Measurements from ENCODE around the gene GPATCH1.

The GPATCH1 gene

GRCh38 chr19:33067121-33067520 lies 13.9 kb upstream of the GPATCH1 start:
- Histone ChIP-seq H3K79me2 (ENCODE audit: insufficient read depth, low read length) (no peaks in the 10 kb centered on the region), H3K9ac (ENCODE audit: low read depth, low read length, poor library complexity, severe bottlenecking) (no peak overlapping the region), H3K27me3 (ENCODE audit: insufficient read depth, low read length, poor library complexity, severe bottlenecking) (no peaks in the 10 kb centered on the region), H2AFZ (ENCODE audit: low read length) (no peak overlapping the region), H4K20me1 (ENCODE audit: insufficient read depth, low read length, poor library complexity, severe bottlenecking) (no peaks in the 10 kb centered on the region), H3K9me3 (ENCODE audit: insufficient read depth, low read depth, low read length) (no peaks in the 10 kb centered on the region), H3K4me3 (ENCODE audit: low read length, poor library complexity, severe bottlenecking) (no peak overlapping the region), H3K4me2 (ENCODE audit: low read depth, low read length, poor library complexity, severe bottlenecking) (no peak overlapping the region), H3F3A (ENCODE audit: low read depth) (no peaks in the 10 kb centered on the region), H3K36me3 (ENCODE audit: insufficient read depth, low read length) (no peaks in the 10 kb centered on the region), H3K4me1 (ENCODE audit: insufficient read depth, low read length, poor library complexity, severe bottlenecking) (no peaks in the 10 kb centered on the region), H3K9me2 (replicated peaks; ENCODE audit: low read depth, low read length) (no peaks in the 10 kb centered on the region)
- no peak for TF ChIP-seq EZH2phosphoT487 (IDR thresholded peaks at IDR 0.05; ENCODE audit: borderline replicate concordance)
- TF ChIP-seq CTCF (conservative IDR thresholded peaks at IDR 0.05; ENCODE audit: low read length): no peak

DNA sequence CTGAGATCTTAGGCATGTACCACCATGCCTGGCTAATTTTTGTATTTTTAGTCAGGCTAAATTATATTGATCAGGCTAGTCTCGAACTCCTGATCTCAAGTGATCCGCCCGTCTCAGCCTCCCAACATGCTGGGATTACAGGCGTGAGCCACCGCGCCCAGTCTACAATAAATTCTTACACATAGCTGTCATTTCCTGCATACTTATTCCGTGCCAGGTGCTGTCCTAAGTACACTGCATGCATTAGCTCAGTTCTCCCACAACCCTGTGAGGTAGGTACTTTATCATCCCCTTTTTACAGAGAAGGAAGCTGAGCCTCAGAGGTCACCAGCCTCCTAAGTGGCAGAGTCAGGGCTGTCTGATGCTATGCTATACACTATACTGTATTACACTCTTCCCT lies 9.1 kb upstream of the GPATCH1 start:
- TF ChIP-seq CTCF (conservative IDR thresholded peaks at IDR 0.05; ENCODE audit: low read length) (no peak), EZH2phosphoT487 (IDR thresholded peaks at IDR 0.05; ENCODE audit: borderline replicate concordance) (no peak)
- no peak overlapping the region for H2AFZ ChIP-seq (ENCODE audit: low read length)
- no peaks in the 10 kb centered on the region for H3K36me3 ChIP-seq (ENCODE audit: insufficient read depth, low read length)
- no peaks in the 10 kb centered on the region for H3F3A ChIP-seq (ENCODE audit: low read depth)
- H3K9me3 ChIP-seq (ENCODE audit: insufficient read depth, low read depth, low read length): no peaks in the 10 kb centered on the region
- H3K27me3 ChIP-seq (ENCODE audit: insufficient read depth, low read length, poor library complexity, severe bottlenecking): no peaks in the 10 kb centered on the region
- no peaks in the 10 kb centered on the region for H3K9me2 ChIP-seq (replicated peaks; ENCODE audit: low read depth, low read length)
- H3K4me3 ChIP-seq (ENCODE audit: low read length, poor library complexity, severe bottlenecking): no peak overlapping the region
- no peaks in the 10 kb centered on the region for H3K4me1 ChIP-seq (ENCODE audit: insufficient read depth, low read length, poor library complexity, severe bottlenecking)
- H3K4me2 ChIP-seq (ENCODE audit: low read depth, low read length, poor library complexity, severe bottlenecking): no peak overlapping the region
- no peak overlapping the region for H3K9ac ChIP-seq (ENCODE audit: low read depth, low read length, poor library complexity, severe bottlenecking)
- no peaks in the 10 kb centered on the region for H4K20me1 ChIP-seq (ENCODE audit: insufficient read depth, low read length, poor library complexity, severe bottlenecking)
- no peaks in the 10 kb centered on the region for H3K79me2 ChIP-seq (ENCODE audit: insufficient read depth, low read length)

DNA sequence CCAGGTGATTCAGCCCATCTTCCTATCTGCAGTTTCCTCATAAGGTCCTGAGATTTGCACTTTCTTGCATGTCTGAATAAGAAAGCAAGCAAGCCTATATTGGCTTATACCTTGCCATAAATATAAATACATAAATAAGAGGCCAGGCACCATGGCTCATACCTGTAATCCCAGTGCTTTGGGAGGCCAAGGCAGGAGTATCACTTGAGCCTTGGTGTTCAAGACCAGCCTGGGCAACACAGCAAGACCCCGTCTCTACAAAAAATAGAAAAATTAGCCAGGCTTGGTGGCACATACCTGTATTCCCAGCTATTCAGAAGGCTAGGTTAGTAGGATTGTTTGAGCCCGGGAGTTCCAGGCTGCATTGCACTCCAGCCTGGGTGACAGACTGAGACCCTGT lies 5.5 kb upstream of the GPATCH1 start:
- Histone ChIP-seq H3K4me1 (ENCODE audit: insufficient read depth, low read length, poor library complexity, severe bottlenecking) (no peaks in the 10 kb centered on the region), H2AFZ (ENCODE audit: low read length) (no peak overlapping the region), H4K20me1 (ENCODE audit: insufficient read depth, low read length, poor library complexity, severe bottlenecking) (no peaks in the 10 kb centered on the region), H3K79me2 (ENCODE audit: insufficient read depth, low read length) (no peaks in the 10 kb centered on the region), H3F3A (ENCODE audit: low read depth) (no peaks in the 10 kb centered on the region), H3K36me3 (ENCODE audit: insufficient read depth, low read length) (no peaks in the 10 kb centered on the region), H3K27me3 (ENCODE audit: insufficient read depth, low read length, poor library complexity, severe bottlenecking) (no peaks in the 10 kb centered on the region), H3K4me2 (ENCODE audit: low read depth, low read length, poor library complexity, severe bottlenecking) (no peak overlapping the region), H3K9me2 (replicated peaks; ENCODE audit: low read depth, low read length) (no peaks in the 10 kb centered on the region), H3K9me3 (ENCODE audit: insufficient read depth, low read depth, low read length) (no peaks in the 10 kb centered on the region), H3K4me3 (ENCODE audit: low read length, poor library complexity, severe bottlenecking) (no peak overlapping the region), H3K9ac (ENCODE audit: low read depth, low read length, poor library complexity, severe bottlenecking) (no peak overlapping the region)
- TF ChIP-seq EZH2phosphoT487 (IDR thresholded peaks at IDR 0.05; ENCODE audit: borderline replicate concordance) (no peak), CTCF (conservative IDR thresholded peaks at IDR 0.05; ENCODE audit: low read length) (no peak)

Measured in Loucy (cell line).